A549 (cell line): Measurements from ENCODE around the gene OSBPL6. TPM values are rescaled to one million over a fixed set of nuclear protein-coding genes. Genes with fewer than 3 reads are reported as not detected.

Experiments used
- ATAC-seq, 2 experiments: fragments of 200-7000 bp in 1 of 2; fragments of >200 bp in 1 of 2; cut with Nextera tagmentation in 1 of 2; cut with Tn5 transposase in 1 of 2; 3 replicates each; pipeline versions ENCODE4 v1.8.0 to v1.9.1; 2018 to 2020; ENCODE audit warnings: mild to moderate bottlenecking in 1 of 2, moderate library complexity in 1 of 2
- CTCF ChIA-PET: fragments of 300-600 bp; sonication (Branson Sonifier 250); formaldehyde crosslinking; extraction: SDS; loops from one replicate; lab custom pipeline; 2021; ENCODE audit warnings: antibody characterized with exemption, inconsistent platforms; lab: Yijun Ruan, JAX
- POLR2A ChIA-PET: fragments of 350-600 bp; formaldehyde crosslinking; extraction: SDS; loops from one replicate; lab custom pipeline; 2021; ENCODE audit warnings: antibody characterized with exemption, inconsistent platforms; lab: Yijun Ruan, JAX
- DNase-seq, 2 experiments: peaks; one replicate each; pipeline versions ENCODE4 v3.0.0 to v3.0.0-alpha.2; 2011 to 2016; ENCODE audit warnings: low read depth in 1 of 2, low spot score in 1 of 2
- FAIRE-seq: peaks from 2 replicates; lab custom pipeline; 2011; peaks lifted over from hg19 to GRCh38; lab: Jason Lieb, UNC
- H3K27ac ChIP-seq, 2 experiments: fragments of >200 bp; sonication (Bioruptor Twin); formaldehyde crosslinking; 3 replicates each; pipeline ENCODE4 v1.5.1; 2016 to 2017
- H3K4me1 ChIP-seq: fragments of >200 bp; sonication (Bioruptor Twin); formaldehyde crosslinking; 3 replicates; pipeline ENCODE4 v1.6.1; 2016
- H3K4me2 ChIP-seq: fragments of >200 bp; sonication (Bioruptor Twin); formaldehyde crosslinking; 3 replicates; pipeline ENCODE4 v1.6.1; 2016
- H3K4me3 ChIP-seq: fragments of >200 bp; sonication (Bioruptor Twin); formaldehyde crosslinking; 3 replicates; pipeline ENCODE4 v1.5.1; 2016
- H3K9me3 ChIP-seq: fragments of >200 bp; sonication (Bioruptor Twin); formaldehyde crosslinking; 3 replicates; pipeline ENCODE4 v1.6.1; 2016
- BHLHE40 ChIP-seq: IDR thresholded peaks from 2 replicates; pipeline ENCODE4 v1.6.1; 2012; ENCODE audit warnings: low read depth, low read length, inconsistent platforms
- EHF ChIP-seq: fragments of 250-450 bp; sonication (Bioruptor Pico); IDR thresholded peaks from 2 replicates; pipeline ENCODE4 v1.5.0; 2020; ENCODE audit warnings: mild to moderate bottlenecking
- EHMT2 ChIP-seq: fragments of 200-600 bp; sonication (generic); IDR thresholded peaks from 2 replicates; pipeline ENCODE4 v1.6.1; 2016; ENCODE audit warnings: antibody characterized with exemption, low read depth, mild to moderate bottlenecking, moderate library complexity
- ESRRA ChIP-seq: fragments of 150-350 bp; IDR thresholded peaks from 2 replicates; pipeline ENCODE4 v1.6.1; 2014; ENCODE audit warnings: mild to moderate bottlenecking, low read length, borderline replicate concordance
- HEYL ChIP-seq: fragments of 250-450 bp; sonication (Bioruptor Pico); IDR thresholded peaks from 2 replicates; pipeline ENCODE4 v1.8.0; 2021; ENCODE audit warnings: mild to moderate bottlenecking, moderate library complexity
- HOXA7 ChIP-seq: fragments of 250-450 bp; sonication (Bioruptor Pico); IDR thresholded peaks from 2 replicates; pipeline ENCODE4 v1.5.0; 2020; ENCODE audit warnings: mild to moderate bottlenecking, moderate library complexity
- JUN ChIP-seq, 2 experiments: fragments of >200 bp; sonication (Bioruptor Twin); formaldehyde crosslinking; IDR thresholded peaks; 2 replicates in 1 of 2; 3 replicates in 1 of 2; pipeline ENCODE4 v1.6.1; 2016 to 2017
- KDM1A ChIP-seq: fragments of 200-600 bp; sonication (generic); IDR thresholded peaks from 2 replicates; pipeline ENCODE4 v1.6.1; 2016; ENCODE audit warnings: low read depth, mild to moderate bottlenecking
- NFE2L2 ChIP-seq: fragments of 150-350 bp; conservative IDR thresholded peaks from 2 replicates; pipeline ENCODE4 v1.6.1; 2014; ENCODE audit warnings: low read length
- NPAS2 ChIP-seq: fragments of 250-450 bp; sonication (Bioruptor Pico); IDR thresholded peaks from 2 replicates; pipeline ENCODE4 v1.8.0; 2022; ENCODE audit warnings: mild to moderate bottlenecking, moderate library complexity, borderline replicate concordance
- NR3C1 ChIP-seq: fragments of >200 bp; sonication (Bioruptor Twin); formaldehyde crosslinking; IDR thresholded peaks from 3 replicates; pipeline ENCODE4 v1.6.1; 2017
- POLR2AphosphoS2 ChIP-seq: conservative IDR thresholded peaks from 2 replicates; pipeline ENCODE4 v1.6.1; 2012; ENCODE audit warnings: low read length, improper control_type of control experiment, inconsistent platforms
- RARB ChIP-seq: fragments of 250-450 bp; sonication (Bioruptor Pico); IDR thresholded peaks from 2 replicates; pipeline ENCODE4 v1.8.0; 2021; ENCODE audit warnings: mild to moderate bottlenecking, moderate library complexity
- SMC3 ChIP-seq: fragments of >200 bp; sonication (Bioruptor Twin); formaldehyde crosslinking; IDR thresholded peaks from 3 replicates; pipeline ENCODE4 v1.6.1; 2018; ENCODE audit warnings: inconsistent platforms
- TP53 ChIP-seq: fragments of 250-450 bp; sonication (Bioruptor Pico); IDR thresholded peaks from 2 replicates; pipeline ENCODE4 v1.5.0; 2021; ENCODE audit warnings: mild to moderate bottlenecking, moderate library complexity
- ZNF302 ChIP-seq: fragments of 250-450 bp; sonication (Bioruptor Pico); IDR thresholded peaks from 2 replicates; pipeline ENCODE4 v1.9.0; 2021; ENCODE audit warnings: inconsistent platforms, mild to moderate bottlenecking, moderate library complexity
- ZSCAN20 ChIP-seq: fragments of 250-450 bp; sonication (Bioruptor Pico); IDR thresholded peaks from 2 replicates; pipeline ENCODE4 v1.8.0; 2022; ENCODE audit warnings: mild to moderate bottlenecking, moderate library complexity
- WGBS: methylation state at CpG from one replicate; pipeline ENCODE4 v1.1.6; 2017; ENCODE audit errors: missing lambda C conversion rate; 5-methylcytosine and 5-hydroxymethylcytosine counted together
- polyA plus RNA-seq, 4 experiments: library from polyadenylated mRNA; depleted of rRNA in 3 of 4; stranded (reverse); fragments of >200 nt; fragmentation: RNase III in 1 of 4; extraction: RNeasy Plus Mini Kit Qiagen cat#74134 plus additional on column Dnase treatment in 1 of 4; gene quantifications; 2 replicates in 3 of 4; 3 replicates in 1 of 4; pipeline ENCODE4 v1.2.3, GENCODE V29; 2011 to 2017
- TF ChIP-seq, protein P1 (sequence below): fragments of >200 bp; sonication (Bioruptor Twin); formaldehyde crosslinking; IDR thresholded peaks from 3 replicates; pipeline ENCODE4 v1.5.1; 2016
- TF ChIP-seq, protein P2 (sequence below): fragments of 200-600 bp; sonication (generic); IDR thresholded peaks from 2 replicates; pipeline ENCODE4 v1.6.1; 2016; ENCODE audit warnings: antibody characterized with exemption, mild to moderate bottlenecking, moderate library complexity

Gene OSBPL6
- polyA plus RNA-seq, 2 of the 4 experiments (the other 2 are of a cell fraction), result 2.9 to 8.2 TPM

DNA sequence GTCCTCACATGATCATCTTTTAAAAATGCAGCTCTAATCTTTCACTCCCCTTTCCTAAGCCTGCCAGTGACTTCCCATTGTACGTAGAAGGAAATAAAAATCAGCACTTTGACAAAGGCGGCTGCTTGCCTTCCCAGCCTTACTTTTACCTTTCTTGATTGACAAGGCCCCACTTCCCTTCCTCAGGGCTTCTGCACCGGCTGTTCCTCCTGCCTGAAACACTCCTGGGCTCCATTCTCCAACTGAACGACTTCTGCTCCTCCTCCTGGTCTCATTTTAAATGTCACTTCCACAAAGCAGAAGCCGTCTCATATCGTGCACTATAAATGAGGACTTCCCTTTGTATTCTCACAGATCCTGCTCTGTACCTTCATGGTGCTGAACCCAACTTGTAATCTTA, 56.1 kb downstream of the OSBPL6 start:
- ATAC-seq (no peak), DNase-seq (no peak), FAIRE-seq (no peak)
- TF ChIP-seq EHF (CRISPR knock-in tag), result no peak
- TF ChIP-seq KDM1A, result no peak
- no peak for TF ChIP-seq NR3C1
- TF ChIP-seq, protein P1, sequence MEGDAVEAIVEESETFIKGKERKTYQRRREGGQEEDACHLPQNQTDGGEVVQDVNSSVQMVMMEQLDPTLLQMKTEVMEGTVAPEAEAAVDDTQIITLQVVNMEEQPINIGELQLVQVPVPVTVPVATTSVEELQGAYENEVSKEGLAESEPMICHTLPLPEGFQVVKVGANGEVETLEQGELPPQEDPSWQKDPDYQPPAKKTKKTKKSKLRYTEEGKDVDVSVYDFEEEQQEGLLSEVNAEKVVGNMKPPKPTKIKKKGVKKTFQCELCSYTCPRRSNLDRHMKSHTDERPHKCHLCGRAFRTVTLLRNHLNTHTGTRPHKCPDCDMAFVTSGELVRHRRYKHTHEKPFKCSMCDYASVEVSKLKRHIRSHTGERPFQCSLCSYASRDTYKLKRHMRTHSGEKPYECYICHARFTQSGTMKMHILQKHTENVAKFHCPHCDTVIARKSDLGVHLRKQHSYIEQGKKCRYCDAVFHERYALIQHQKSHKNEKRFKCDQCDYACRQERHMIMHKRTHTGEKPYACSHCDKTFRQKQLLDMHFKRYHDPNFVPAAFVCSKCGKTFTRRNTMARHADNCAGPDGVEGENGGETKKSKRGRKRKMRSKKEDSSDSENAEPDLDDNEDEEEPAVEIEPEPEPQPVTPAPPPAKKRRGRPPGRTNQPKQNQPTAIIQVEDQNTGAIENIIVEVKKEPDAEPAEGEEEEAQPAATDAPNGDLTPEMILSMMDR, result no peak
- no peak for TF ChIP-seq NPAS2 (CRISPR knock-in tag)
- no peak for TF ChIP-seq BHLHE40
- no peak for TF ChIP-seq SMC3
- no peak for TF ChIP-seq POLR2AphosphoS2
- TF ChIP-seq HEYL (CRISPR knock-in tag), result no peak
- no peak for TF ChIP-seq RARB (CRISPR knock-in tag)
- no peak for TF ChIP-seq ZNF302 (CRISPR knock-in tag)
- TF ChIP-seq EHMT2, result no peak
- TF ChIP-seq ESRRA, result no peak
- no peak for TF ChIP-seq TP53 (CRISPR knock-in tag)
- TF ChIP-seq HOXA7, result no peak
- no peak for TF ChIP-seq NFE2L2
- TF ChIP-seq, protein P2, sequence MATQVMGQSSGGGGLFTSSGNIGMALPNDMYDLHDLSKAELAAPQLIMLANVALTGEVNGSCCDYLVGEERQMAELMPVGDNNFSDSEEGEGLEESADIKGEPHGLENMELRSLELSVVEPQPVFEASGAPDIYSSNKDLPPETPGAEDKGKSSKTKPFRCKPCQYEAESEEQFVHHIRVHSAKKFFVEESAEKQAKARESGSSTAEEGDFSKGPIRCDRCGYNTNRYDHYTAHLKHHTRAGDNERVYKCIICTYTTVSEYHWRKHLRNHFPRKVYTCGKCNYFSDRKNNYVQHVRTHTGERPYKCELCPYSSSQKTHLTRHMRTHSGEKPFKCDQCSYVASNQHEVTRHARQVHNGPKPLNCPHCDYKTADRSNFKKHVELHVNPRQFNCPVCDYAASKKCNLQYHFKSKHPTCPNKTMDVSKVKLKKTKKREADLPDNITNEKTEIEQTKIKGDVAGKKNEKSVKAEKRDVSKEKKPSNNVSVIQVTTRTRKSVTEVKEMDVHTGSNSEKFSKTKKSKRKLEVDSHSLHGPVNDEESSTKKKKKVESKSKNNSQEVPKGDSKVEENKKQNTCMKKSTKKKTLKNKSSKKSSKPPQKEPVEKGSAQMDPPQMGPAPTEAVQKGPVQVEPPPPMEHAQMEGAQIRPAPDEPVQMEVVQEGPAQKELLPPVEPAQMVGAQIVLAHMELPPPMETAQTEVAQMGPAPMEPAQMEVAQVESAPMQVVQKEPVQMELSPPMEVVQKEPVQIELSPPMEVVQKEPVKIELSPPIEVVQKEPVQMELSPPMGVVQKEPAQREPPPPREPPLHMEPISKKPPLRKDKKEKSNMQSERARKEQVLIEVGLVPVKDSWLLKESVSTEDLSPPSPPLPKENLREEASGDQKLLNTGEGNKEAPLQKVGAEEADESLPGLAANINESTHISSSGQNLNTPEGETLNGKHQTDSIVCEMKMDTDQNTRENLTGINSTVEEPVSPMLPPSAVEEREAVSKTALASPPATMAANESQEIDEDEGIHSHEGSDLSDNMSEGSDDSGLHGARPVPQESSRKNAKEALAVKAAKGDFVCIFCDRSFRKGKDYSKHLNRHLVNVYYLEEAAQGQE, result no peak
- TF ChIP-seq ZSCAN20, result no peak
- no peak overlapping the region for H3K4me3 ChIP-seq
- no peaks in the 10 kb centered on the region for H3K9me3 ChIP-seq
- no peak overlapping the region for H3K4me2 ChIP-seq
- ChIA-PET CTCF (no interaction called here), POLR2A (no interaction called here)
- no peaks in the 10 kb centered on the region for H3K4me1 ChIP-seq
- WGBS, result 71% methylated on average over 6 of the region's 6 CpGs
- no peak overlapping the region for H3K27ac ChIP-seq

DNA sequence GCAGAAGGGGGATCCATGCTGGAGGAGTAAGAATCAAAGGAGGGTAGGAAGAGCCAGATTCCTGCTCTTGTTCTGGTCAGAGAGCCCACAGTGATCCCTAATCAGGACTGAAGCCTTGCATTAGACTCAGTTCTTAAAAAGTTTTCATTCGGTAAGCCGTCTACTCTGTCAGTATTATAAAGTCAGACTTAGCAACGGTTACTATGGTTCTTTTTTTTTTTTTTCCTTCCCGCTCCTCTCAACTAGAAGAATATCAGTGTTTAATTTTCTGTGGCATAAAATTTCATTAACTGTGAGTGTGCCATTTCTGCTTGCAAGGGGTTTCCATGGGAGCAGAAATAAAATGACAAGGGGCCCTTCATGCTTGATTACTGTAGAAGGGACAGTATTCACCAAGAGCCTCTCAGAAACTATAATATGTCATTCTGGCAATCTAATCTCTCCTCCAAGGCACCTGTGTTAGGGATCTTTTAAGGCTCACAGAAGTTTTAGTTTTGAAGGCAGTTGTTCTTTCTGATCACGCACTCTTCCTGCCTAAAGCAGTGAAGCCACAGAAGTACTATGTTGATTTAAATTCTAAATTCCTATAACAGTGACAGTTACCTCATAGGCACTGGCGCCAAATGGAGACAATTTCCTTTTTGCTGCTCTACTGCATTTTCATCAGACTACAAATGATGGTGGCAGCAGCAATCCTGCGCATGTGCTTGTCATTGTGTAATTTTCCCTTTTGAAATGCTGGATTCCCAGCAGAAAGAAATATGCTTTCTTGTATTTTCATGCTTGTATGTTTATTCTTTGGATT, 57.0 kb downstream of the OSBPL6 start:
- Histone ChIP-seq H3K27ac (no peak overlapping the region), H3K4me3 (no peak overlapping the region), H3K4me2 (no peak overlapping the region), H3K9me3 (no peaks in the 10 kb centered on the region), H3K4me1 (no peaks in the 10 kb centered on the region)
- ATAC-seq (no peak), DNase-seq (no peak), FAIRE-seq (no peak)
- TF ChIP-seq, protein P1, result no peak
- no peak for TF ChIP-seq JUN (IDR thresholded peaks at IDR 0.05)
- WGBS, result 87% methylated on average over 7 of the region's 7 CpGs
- POLR2A ChIA-PET, result no interaction called here
- CTCF ChIA-PET, result no interaction called here
